GM12874 (cell line): ENCODE data around the gene TTYH1.

Experiments
- TF ChIP-seq, protein P1 (sequence below): IDR thresholded peaks from 2 replicates; pipeline ENCODE4 v1.5.1; 2011; ENCODE audit warnings: low read depth, mild to moderate bottlenecking, control low read depth, low read length, moderate library complexity; ENCODE audit not compliant: insufficient read depth

The TTYH1 gene

DNA sequence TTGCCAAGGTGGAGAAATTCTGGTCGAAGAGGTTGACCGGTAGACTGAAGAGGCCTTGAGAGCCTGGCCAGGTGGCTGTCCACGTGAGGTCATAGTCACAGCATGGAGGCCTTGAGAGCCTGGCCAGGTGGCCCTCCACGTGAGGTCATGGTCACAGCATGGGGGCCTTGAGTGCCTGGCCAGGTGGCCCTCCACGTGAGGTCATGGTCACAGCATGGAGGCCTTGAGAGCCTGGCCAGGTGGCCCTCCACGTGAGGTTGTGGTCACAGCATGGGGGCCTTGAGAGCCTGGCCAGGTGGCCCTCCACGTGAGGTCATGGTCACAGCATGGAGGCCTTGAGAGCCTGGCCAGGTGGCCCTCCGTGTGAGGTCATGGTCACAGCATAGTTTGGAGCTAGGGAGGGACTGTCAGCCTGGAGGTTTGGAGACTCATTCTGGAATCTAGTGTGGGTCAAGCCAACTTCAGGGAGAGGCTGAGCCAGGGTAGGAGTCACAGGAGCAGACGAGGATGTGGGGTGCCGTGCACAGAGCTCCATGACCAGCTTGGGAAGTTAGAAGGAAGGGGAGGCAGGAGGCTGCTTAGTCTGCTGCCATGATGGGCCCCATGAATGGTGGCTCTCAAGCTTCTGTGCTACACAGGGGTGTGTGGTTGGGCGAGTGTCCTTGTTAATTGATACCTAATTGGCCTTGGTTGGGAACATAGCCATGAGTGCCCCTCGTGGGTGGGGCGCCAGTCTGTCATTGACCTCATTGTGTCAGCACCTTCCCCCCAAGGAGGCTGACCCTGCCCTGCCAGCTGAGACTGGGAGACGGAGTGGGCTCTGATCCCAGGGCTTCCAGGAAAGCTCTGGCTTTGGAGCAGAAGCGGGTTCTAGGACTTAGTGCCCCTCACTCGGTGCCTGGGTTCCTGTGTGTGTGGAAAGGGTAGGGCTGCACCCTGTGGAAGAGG is 44.3 kb downstream of the TTYH1 start:
- TF ChIP-seq, protein P1, sequence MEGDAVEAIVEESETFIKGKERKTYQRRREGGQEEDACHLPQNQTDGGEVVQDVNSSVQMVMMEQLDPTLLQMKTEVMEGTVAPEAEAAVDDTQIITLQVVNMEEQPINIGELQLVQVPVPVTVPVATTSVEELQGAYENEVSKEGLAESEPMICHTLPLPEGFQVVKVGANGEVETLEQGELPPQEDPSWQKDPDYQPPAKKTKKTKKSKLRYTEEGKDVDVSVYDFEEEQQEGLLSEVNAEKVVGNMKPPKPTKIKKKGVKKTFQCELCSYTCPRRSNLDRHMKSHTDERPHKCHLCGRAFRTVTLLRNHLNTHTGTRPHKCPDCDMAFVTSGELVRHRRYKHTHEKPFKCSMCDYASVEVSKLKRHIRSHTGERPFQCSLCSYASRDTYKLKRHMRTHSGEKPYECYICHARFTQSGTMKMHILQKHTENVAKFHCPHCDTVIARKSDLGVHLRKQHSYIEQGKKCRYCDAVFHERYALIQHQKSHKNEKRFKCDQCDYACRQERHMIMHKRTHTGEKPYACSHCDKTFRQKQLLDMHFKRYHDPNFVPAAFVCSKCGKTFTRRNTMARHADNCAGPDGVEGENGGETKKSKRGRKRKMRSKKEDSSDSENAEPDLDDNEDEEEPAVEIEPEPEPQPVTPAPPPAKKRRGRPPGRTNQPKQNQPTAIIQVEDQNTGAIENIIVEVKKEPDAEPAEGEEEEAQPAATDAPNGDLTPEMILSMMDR = no peak

DNA sequence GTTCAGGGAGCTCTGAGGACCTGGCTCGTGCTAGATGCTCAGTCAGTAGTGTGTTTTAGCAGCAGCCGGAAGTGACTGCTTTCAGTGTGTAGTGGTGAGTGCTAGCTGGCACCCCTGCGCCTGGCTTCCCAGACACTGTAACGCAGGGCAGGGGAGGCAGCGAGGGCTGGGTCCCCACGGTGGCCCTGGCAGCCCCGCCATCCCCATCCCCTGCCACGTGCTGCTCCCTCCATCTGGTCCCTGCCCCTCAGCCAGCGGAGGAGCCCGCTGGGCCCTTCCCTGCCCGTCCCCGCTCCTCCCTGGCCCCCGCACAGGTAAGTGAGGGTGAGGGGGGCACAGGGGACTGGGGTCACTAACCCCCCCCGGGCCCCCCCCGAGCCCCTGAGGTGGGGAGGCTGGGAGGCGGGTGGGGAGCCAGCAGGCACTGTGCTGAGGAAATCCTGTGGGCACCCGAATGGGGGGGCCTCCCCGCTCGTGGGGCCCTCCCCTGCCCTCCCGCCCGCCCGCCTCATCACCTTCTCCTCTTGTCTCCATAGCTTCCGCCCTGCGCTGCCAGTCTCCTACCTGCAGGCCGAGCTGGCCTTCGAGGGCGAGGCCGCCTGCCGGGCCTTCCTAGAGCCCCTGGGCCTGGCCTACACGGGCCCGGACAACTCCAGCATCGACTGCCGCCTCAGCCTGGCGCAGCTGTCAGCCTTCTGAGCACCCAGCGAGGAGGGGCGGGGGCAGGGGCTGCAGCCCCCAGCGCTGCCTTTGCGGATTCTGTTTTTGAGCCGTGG is 45.2 kb downstream of the TTYH1 start:
- TF ChIP-seq, protein P1 = no peak

DNA sequence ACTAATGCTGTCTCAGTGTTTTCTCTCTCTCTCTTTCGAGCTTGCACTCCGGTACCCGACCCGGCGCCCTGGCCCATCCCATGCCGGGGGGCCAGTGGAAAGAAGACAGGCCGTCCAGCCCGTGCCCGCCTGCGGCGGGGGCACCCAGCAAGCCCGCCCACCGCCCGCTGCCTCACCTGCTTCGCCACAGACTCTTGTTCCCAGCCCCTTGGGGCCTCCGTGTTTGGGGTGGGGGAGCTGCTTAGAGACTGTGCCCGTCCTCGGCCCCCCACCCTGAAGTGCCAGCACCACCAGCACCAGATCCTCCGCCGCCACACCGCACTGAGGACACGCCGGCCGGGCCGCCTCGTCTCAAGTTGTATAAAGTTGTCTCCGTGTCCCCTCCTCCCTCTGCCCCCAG is 45.9 kb downstream of the TTYH1 start:
- TF ChIP-seq, protein P1 = no peak

DNA sequence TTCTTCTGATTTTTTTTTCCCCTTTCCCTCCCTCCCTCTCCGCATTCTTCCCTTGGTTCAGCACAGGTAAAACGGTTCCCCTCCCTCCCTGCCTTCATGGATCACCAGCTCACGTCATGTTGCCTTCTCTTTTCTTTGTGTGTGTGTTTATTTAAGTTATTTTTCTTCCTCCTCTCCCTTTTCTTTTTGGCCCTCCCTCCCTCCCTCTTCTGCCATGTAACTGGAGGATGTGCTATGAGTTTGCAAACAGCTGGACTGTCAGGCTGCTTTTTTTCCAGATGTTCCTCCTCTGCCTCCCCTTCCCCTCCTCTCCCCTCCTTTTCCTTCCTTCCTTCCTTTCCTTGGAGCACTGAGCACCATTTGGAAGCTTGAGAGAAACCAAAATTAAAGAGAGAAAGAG is 46.3 kb downstream of the TTYH1 start:
- TF ChIP-seq, protein P1 = no peak

DNA sequence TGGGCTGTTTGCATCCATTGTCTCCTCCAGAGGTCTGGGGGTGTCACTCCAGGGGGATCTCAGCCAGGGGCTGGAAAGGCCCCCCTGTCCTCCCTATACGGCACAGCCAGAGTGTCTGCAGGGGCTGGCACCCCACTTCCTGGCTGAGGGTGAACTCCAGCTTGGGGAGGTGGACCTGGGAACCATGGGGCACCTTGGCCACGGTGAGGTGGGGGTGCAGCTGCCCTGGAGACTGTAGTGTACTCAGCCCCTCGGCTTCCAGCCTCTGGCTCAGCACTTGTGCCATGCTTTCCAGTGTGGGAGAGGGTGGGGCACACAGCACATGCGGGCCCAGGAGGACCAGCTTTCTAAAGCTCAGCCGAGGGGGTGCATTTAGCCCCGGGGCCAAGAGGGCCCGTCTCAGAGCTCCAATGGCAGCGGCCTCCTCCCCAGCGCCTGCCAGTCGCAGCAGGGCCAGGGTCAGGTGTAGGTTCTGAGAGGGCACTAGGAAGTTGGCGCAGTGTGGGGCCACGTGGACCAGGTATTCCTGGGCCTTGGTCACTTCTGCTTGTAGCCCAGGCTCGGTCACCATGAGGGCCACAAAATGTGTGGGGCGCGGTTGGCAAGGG is 46.9 kb downstream of the TTYH1 start:
- TF ChIP-seq, protein P1 = no peak

DNA sequence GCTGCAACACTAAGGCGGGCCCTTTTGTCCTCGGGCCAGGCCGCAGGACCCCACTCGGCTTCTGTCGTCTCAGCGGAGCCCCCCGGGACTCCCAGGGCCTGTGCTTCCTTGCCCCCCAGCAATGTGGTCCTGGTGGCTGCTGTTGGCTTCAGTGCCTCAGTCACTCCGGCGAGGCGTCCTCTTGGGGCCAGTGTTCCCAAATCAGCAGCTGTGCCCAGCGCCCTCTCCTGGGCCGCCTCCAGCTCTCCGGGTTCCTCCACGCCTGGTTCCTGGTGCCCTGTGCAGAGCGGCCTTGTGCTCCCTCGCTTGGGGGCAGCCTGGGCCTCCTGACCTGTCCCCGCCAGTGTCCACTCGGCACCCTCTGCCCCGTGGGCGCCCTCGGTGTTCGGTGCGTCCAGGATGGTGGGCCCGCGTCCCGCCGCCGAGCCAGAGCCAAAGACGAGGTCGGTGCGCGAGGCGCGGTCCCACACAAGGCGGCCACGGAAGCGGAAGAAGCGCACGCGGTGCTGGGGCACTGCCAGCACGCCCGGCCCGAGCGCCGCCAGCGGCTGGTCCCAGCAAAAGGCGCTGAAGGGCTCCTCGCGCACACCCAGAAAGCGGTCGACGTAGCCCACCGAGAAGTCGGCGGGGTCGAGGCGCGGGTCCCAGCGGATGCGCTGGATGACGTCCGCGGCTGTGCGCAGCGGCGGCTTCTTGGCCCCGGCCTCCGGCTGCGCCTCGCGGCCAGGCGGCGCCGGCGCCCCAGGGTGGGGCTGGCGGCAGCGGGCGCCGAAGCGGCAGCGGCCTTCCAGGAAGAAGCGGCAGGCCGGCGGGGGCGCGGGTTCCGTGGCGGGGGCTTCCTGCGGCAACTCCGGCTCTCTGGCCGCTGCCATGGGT is 47.6 kb downstream of the TTYH1 start:
- TF ChIP-seq, protein P1 = no peak
